Osteoblast (primary cell): ENCODE results near the gene MAN2A1. TPM values are rescaled to one million over a fixed set of nuclear protein-coding genes. Genes with fewer than 3 reads are reported as not detected.

ENCODE experiments used
- DNase-seq: peaks from one replicate; pipeline ENCODE4 v3.0.0; 2011; ENCODE audit warnings: low spot score, mixed read lengths; ENCODE audit not compliant: insufficient read length; ENCODE audit errors: missing footprints
- H2AFZ ChIP-seq: 2 replicates; pipeline ENCODE4 v1.6.0; 2011; ENCODE audit warnings: mild to moderate bottlenecking, low read length
- H3K27ac ChIP-seq: 2 replicates; pipeline ENCODE4 v1.5.1; 2011; ENCODE audit warnings: mild to moderate bottlenecking, low read depth, low read length, moderate library complexity
- H3K27me3 ChIP-seq: 2 replicates; pipeline ENCODE4 v1.6.0; 2012; ENCODE audit warnings: mild to moderate bottlenecking, control low read depth, inconsistent platforms, low read length, moderate library complexity; ENCODE audit not compliant: insufficient read depth
- H3K36me3 ChIP-seq: 2 replicates; pipeline ENCODE4 v1.5.1; 2011; ENCODE audit warnings: mild to moderate bottlenecking, low read length, control low read depth, moderate library complexity; ENCODE audit not compliant: insufficient read depth
- H3K4me1 ChIP-seq: 2 replicates; pipeline ENCODE4 v1.5.1; 2011; ENCODE audit warnings: mild to moderate bottlenecking, low read length, control low read depth, moderate library complexity; ENCODE audit not compliant: insufficient read depth
- H3K4me2 ChIP-seq: 2 replicates; pipeline ENCODE4 v1.6.0; 2011; ENCODE audit warnings: mild to moderate bottlenecking, low read length; ENCODE audit not compliant: insufficient read depth
- H3K4me3 ChIP-seq: fragments of 200-600 bp; sonication (generic); 3 replicates; pipeline ENCODE4 v1.5.1; 2012; ENCODE audit warnings: mild to moderate bottlenecking, low read length, inconsistent platforms; ENCODE audit not compliant: insufficient read depth
- H3K79me2 ChIP-seq: 2 replicates; pipeline ENCODE4 v1.6.0; 2012; ENCODE audit warnings: mild to moderate bottlenecking, low read length, control low read depth, inconsistent platforms; ENCODE audit not compliant: insufficient read depth
- H3K9me3 ChIP-seq: 2 replicates; pipeline ENCODE4 v1.5.1; 2011; ENCODE audit warnings: low read depth, low read length, control low read depth
- H4K20me1 ChIP-seq: 2 replicates; pipeline ENCODE4 v1.6.0; 2012; ENCODE audit warnings: mild to moderate bottlenecking, low read length, control low read depth; ENCODE audit not compliant: insufficient read depth
- total RNA-seq: library from RNA; depleted of rRNA; stranded (reverse); fragments of >200 nt; gene quantifications from 2 replicates; pipeline ENCODE4 v1.2.3, GENCODE V29; 2012
- TF ChIP-seq, protein P1 (sequence below): IDR thresholded peaks from 2 replicates; pipeline ENCODE4 v1.5.1; 2011; ENCODE audit warnings: mild to moderate bottlenecking, low read depth, low read length, moderate library complexity; ENCODE audit errors: extremely low read depth

MAN2A1 gene
- total RNA-seq, 1 donor = 81.8 TPM

DNA sequence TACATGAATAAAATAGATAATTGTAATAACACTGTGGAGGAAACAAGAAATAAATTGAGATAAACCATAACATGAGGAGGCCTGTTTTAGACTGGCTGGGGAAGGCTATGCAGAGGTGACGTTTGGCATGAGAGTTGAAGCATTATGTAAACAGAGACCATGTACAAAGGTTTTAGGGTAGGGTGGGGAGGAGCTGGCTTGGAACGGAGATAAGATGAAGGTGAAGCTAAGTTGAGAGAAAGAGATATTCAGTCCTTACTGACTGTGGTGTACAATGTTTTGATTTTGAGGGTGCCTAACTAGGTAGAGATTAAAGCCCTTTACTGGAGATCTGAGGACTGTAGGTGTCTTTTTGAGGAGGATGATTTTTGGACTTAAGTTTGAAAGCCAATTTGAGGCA is 17.8 kb downstream of the MAN2A1 start:
- H3K27me3 ChIP-seq = no peaks in the 10 kb centered on the region

GRCh38 chr5:109708813-109709212 is 19.1 kb downstream of the MAN2A1 start:
- Histone ChIP-seq H3K4me1 (peaks cover 4% of the 10 kb centered on the region), H2AFZ (no peak overlapping the region), H3K79me2 (peaks cover 76% of the 10 kb centered on the region), H3K27ac (no peak overlapping the region), H4K20me1 (peaks cover 2% of the 10 kb centered on the region), H3K9me3 (no peaks in the 10 kb centered on the region), H3K4me3 (no peak overlapping the region), H3K27me3 (no peaks in the 10 kb centered on the region), H3K4me2 (no peak overlapping the region), H3K36me3 (no peaks in the 10 kb centered on the region)
- TF ChIP-seq, protein P1, sequence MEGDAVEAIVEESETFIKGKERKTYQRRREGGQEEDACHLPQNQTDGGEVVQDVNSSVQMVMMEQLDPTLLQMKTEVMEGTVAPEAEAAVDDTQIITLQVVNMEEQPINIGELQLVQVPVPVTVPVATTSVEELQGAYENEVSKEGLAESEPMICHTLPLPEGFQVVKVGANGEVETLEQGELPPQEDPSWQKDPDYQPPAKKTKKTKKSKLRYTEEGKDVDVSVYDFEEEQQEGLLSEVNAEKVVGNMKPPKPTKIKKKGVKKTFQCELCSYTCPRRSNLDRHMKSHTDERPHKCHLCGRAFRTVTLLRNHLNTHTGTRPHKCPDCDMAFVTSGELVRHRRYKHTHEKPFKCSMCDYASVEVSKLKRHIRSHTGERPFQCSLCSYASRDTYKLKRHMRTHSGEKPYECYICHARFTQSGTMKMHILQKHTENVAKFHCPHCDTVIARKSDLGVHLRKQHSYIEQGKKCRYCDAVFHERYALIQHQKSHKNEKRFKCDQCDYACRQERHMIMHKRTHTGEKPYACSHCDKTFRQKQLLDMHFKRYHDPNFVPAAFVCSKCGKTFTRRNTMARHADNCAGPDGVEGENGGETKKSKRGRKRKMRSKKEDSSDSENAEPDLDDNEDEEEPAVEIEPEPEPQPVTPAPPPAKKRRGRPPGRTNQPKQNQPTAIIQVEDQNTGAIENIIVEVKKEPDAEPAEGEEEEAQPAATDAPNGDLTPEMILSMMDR = no peak
- DNase-seq = no peak

More for the DNA sequence above, 17.8 kb downstream of the MAN2A1 start:
- Histone ChIP-seq H3K27ac (no peak overlapping the region), H3K79me2 (peaks cover 78% of the 10 kb centered on the region), H2AFZ (no peak overlapping the region), H4K20me1 (peaks cover 2% of the 10 kb centered on the region), H3K36me3 (no peaks in the 10 kb centered on the region), H3K4me2 (no peak overlapping the region), H3K4me3 (no peak overlapping the region), H3K4me1 (no peaks in the 10 kb centered on the region), H3K9me3 (no peaks in the 10 kb centered on the region)
- no peak for DNase-seq
- TF ChIP-seq, protein P1 = no peak

DNA sequence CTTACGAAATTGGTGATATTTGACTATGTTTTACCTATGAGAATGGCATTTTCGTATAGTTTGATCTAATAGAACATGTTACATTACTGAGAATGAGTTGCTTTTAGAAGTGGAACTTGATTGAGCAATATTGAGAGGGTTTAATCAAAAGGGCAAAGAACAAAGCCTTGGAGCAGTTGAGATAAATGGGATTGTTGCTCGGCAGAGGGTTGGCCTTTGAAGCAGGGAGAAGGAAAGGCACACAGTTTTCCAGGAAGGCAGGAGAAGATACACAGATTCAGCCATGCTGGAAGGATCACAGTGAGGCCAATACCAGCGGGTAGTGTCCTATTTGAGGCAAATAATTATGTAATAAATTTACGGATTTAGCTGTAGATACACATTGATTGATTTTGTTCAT is 19.5 kb downstream of the MAN2A1 start:
- no peak for DNase-seq
- no peaks in the 10 kb centered on the region for H3K27me3 ChIP-seq
- H3K9me3 ChIP-seq = no peaks in the 10 kb centered on the region
- TF ChIP-seq, protein P1 = no peak
- peaks cover 2% of the 10 kb centered on the region for H4K20me1 ChIP-seq
- no peak overlapping the region for H3K4me2 ChIP-seq
- H3K4me3 ChIP-seq = no peak overlapping the region
- peaks cover 72% of the 10 kb centered on the region for H3K79me2 ChIP-seq
- no peak overlapping the region for H3K27ac ChIP-seq
- no peak overlapping the region for H2AFZ ChIP-seq
- H3K36me3 ChIP-seq = no peaks in the 10 kb centered on the region
- peaks cover 4% of the 10 kb centered on the region for H3K4me1 ChIP-seq

GRCh38 chr5:109711673-109712072 is 21.9 kb downstream of the MAN2A1 start:
- Histone ChIP-seq H3K9me3 (no peaks in the 10 kb centered on the region), H3K4me1 (peaks cover 4% of the 10 kb centered on the region), H3K79me2 (peaks cover 50% of the 10 kb centered on the region), H3K27me3 (no peaks in the 10 kb centered on the region), H3K4me3 (no peak overlapping the region), H2AFZ (no peak overlapping the region), H4K20me1 (peaks cover 2% of the 10 kb centered on the region), H3K27ac (no peak overlapping the region), H3K4me2 (no peak overlapping the region), H3K36me3 (no peaks in the 10 kb centered on the region)
- no peak for DNase-seq
- TF ChIP-seq, protein P1 = no peak
